Endothelial cell of umbilical vein (primary cell): ENCODE data around the gene NAGPA. TPM values are rescaled to one million over a fixed set of nuclear protein-coding genes. Genes with fewer than 3 reads are reported as not detected.

Source experiments
- BruUV-seq: library from RNA; stranded (reverse); fragments of 400-500 nt; replicated peaks from 2 replicates; lab custom pipeline; 2021; lab: Mats Ljungman, UMichigan
- CTCF ChIA-PET: fragments of 300-600, 350-600 bp; sonication (Branson Sonifier 250); formaldehyde crosslinking; loops from one replicate; lab custom pipeline; 2021; ENCODE audit warnings: antibody characterized with exemption, inconsistent platforms; lab: Charles Lee
- POLR2A ChIA-PET: fragments of 300-600, 350-600 bp; sonication (Branson Sonifier 250); formaldehyde crosslinking; loops from one replicate; lab custom pipeline; 2021; ENCODE audit warnings: antibody characterized with exemption, inconsistent platforms; lab: Charles Lee
- DNase-seq: peaks from one replicate; pipeline ENCODE4 v3.0.0-alpha.2; 2011; ENCODE audit warnings: low read depth, low spot score
- FAIRE-seq: peaks from 2 replicates; lab custom pipeline; 2011; peaks lifted over from hg19 to GRCh38; lab: Jason Lieb, UNC
- H2AFZ ChIP-seq: 2 replicates; pipeline ENCODE4 v1.6.0; 2012; ENCODE audit warnings: low read depth, low read length, control low read depth, inconsistent platforms
- H3K27ac ChIP-seq: 2 replicates; pipeline ENCODE4 v1.5.1; 2011; ENCODE audit warnings: low read depth, mild to moderate bottlenecking, control low read depth, low read length, moderate library complexity; ENCODE audit not compliant: insufficient read depth
- H3K27me3 ChIP-seq, 2 experiments: 2 replicates each; pipeline versions ENCODE4 v1.6.0 to v1.6.1; 2011; ENCODE audit warnings: low read length in 2 of 2, mixed read lengths in 1 of 2; ENCODE audit not compliant: control insufficient read depth in 2 of 2, insufficient read depth in 2 of 2
- H3K36me3 ChIP-seq, 2 experiments: 2 replicates in 1 of 2; 3 replicates in 1 of 2; pipeline ENCODE4 v1.5.1; 2011; ENCODE audit warnings: low read length in 2 of 2, mild to moderate bottlenecking in 1 of 2, moderate library complexity in 1 of 2; ENCODE audit not compliant: control insufficient read depth in 2 of 2, insufficient read depth in 2 of 2; ENCODE audit errors: extremely low read depth in 1 of 2
- H3K4me1 ChIP-seq: 3 replicates; pipeline ENCODE4 v1.5.1; 2011; ENCODE audit warnings: mild to moderate bottlenecking, low read length; ENCODE audit not compliant: control insufficient read depth, insufficient read depth; ENCODE audit errors: extremely low read depth
- H3K4me2 ChIP-seq: 2 replicates; pipeline ENCODE4 v1.6.1; 2011; ENCODE audit warnings: low read length, control low read depth, mixed read lengths; ENCODE audit not compliant: insufficient read depth
- H3K4me3 ChIP-seq, 3 experiments: fragments of 200-600 bp in 1 of 3; sonication (generic), shearing (Covaris generic) in 1 of 3; replicated peaks in 1 of 3; 2 replicates each; pipeline ENCODE4 v1.5.1; 2011 to 2016; ENCODE audit warnings: control low read depth in 3 of 3, low read length in 3 of 3, mild to moderate bottlenecking in 2 of 3, inconsistent platforms in 1 of 3, low read depth in 1 of 3, moderate library complexity in 1 of 3; ENCODE audit not compliant: insufficient read depth in 1 of 3
- H3K79me2 ChIP-seq: 2 replicates; pipeline ENCODE4 v1.6.0; 2012; ENCODE audit warnings: low read length, inconsistent platforms; ENCODE audit not compliant: control insufficient read depth, insufficient read depth
- H3K9ac ChIP-seq: replicated peaks from 2 replicates; pipeline ENCODE3; 2011; ENCODE audit warnings: low read length, control low read depth; ENCODE audit not compliant: insufficient read depth; ENCODE audit errors: extremely low read depth
- H3K9me1 ChIP-seq: replicated peaks from 3 replicates; pipeline ENCODE4 v1.6.0; 2011; ENCODE audit warnings: mild to moderate bottlenecking, low read length; ENCODE audit not compliant: control insufficient read depth, insufficient read depth; ENCODE audit errors: extremely low read depth
- H3K9me3 ChIP-seq: replicated peaks from 2 replicates; pipeline ENCODE4 v1.5.1; 2012; ENCODE audit warnings: low read length, inconsistent platforms; ENCODE audit not compliant: control insufficient read depth, insufficient read depth
- H4K20me1 ChIP-seq: replicated peaks from 2 replicates; pipeline ENCODE3; 2011; ENCODE audit warnings: mild to moderate bottlenecking, low read length; ENCODE audit not compliant: control insufficient read depth, insufficient read depth; ENCODE audit errors: extremely low read depth
- EZH2 ChIP-seq: IDR thresholded peaks from 2 replicates; pipeline ENCODE4 v1.6.1; 2012; ENCODE audit warnings: borderline replicate concordance, low read depth, mild to moderate bottlenecking, moderate library complexity, low read length, inconsistent platforms; ENCODE audit not compliant: severe bottlenecking
- FOS ChIP-seq: IDR thresholded peaks from 2 replicates; pipeline ENCODE4 v1.6.1; 2011; ENCODE audit warnings: mild to moderate bottlenecking, low read length, moderate library complexity, borderline replicate concordance; ENCODE audit not compliant: insufficient read depth
- GATA2 ChIP-seq: IDR thresholded peaks from 2 replicates; pipeline ENCODE4 v1.7.0; 2011; ENCODE audit warnings: low read depth, mild to moderate bottlenecking, moderate library complexity, mixed read lengths, low read length; ENCODE audit not compliant: insufficient read length, insufficient read depth
- POLR2A ChIP-seq: IDR thresholded peaks from 2 replicates; pipeline ENCODE4 v1.6.1; 2012; ENCODE audit warnings: low read depth, mild to moderate bottlenecking, control low read depth, low read length
- POLR2AphosphoS5 ChIP-seq: IDR thresholded peaks from 2 replicates; pipeline ENCODE4 v1.6.1; 2012; ENCODE audit warnings: low read depth, mild to moderate bottlenecking, control low read depth, low read length, moderate library complexity; ENCODE audit not compliant: insufficient read depth
- dilution Hi-C: fragments of 300-500 bp; cut with MboI; formaldehyde crosslinking; loops from one replicate; pipeline ENCODE4 v1.15.0; 2019; ENCODE audit warnings: low sequenced_read_pairs; ENCODE audit not compliant: extremely low pct_ligation_motif_present
- intact Hi-C: fragments of 100-400 bp; cut with micrococcal nuclease; formaldehyde crosslinking; loops from one replicate; pipeline ENCODE4 v1.10.0; 2022
- polyA plus RNA-seq, 4 experiments: library from polyadenylated mRNA; depleted of rRNA in 3 of 4; stranded (reverse) in 3 of 4; unstranded in 1 of 4; fragments of >200 nt; gene quantifications; 2 replicates each; pipeline versions ENCODE4 v1.2.1 to v1.2.3, GENCODE V29; 2011 to 2012; ENCODE audit warnings: missing spikeins in 1 of 4
- total RNA-seq: library from RNA; stranded (reverse); gene quantifications from 2 replicates; pipeline ENCODE4 v1.2.3, GENCODE V29; 2021

NAGPA gene
- total and polyA plus RNA-seq, 2 donors (not counting 3 experiments of a cell fraction or from before 2014, with no cell fraction given): 29.6 to 29.9 TPM

DNA sequence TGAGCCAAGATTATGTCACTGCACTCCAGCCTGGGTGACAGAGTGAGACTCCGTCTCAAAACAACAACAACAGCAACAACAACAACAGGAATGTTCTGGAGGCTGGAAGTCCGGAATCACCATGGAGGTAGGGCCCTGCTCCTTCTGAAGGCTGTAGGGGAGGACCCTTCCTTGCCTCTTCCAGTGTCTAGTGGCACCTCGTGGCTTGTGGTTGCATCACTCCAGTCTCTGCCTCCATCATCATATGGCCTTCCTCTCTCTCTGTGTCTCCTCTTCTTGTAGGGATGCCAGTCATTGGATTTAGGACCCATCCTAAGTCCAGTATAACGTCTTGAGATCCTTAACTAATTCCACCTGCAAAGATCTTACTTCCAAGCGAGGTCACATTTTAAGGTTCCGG lies 14.0 kb downstream of the NAGPA start:
- H3K36me3 ChIP-seq: no peaks in the 10 kb centered on the region
- H3K4me1 ChIP-seq: no peaks in the 10 kb centered on the region
- no peaks in the 10 kb centered on the region for H3K9me1 ChIP-seq
- DNase-seq (no peak), FAIRE-seq (no peak)
- POLR2A ChIA-PET: interaction anchor here (0.6 kb wide), 1 partner anchor 15 kb away, joined by 5 read pairs; no protein-coding TSS in a partner anchor
- intact Hi-C loops (no loop called here), dilution Hi-C loops (no loop called here)
- H3K79me2 ChIP-seq: no peaks in the 10 kb centered on the region
- no peak overlapping the region for H3K27ac ChIP-seq
- TF ChIP-seq FOS (no peak), EZH2 (no peak), POLR2A (no peak), GATA2 (no peak)
- H2AFZ ChIP-seq: no peak overlapping the region
- H3K9me3 ChIP-seq: no peaks in the 10 kb centered on the region
- H4K20me1 ChIP-seq: no peaks in the 10 kb centered on the region
- H3K9ac ChIP-seq: no peak overlapping the region
- CTCF ChIA-PET: no interaction called here
- no TSS peak for BruUV-seq
- no peak overlapping the region for H3K4me2 ChIP-seq
- no peak overlapping the region for H3K4me3 ChIP-seq
- H3K27me3 ChIP-seq: no peaks in the 10 kb centered on the region

DNA sequence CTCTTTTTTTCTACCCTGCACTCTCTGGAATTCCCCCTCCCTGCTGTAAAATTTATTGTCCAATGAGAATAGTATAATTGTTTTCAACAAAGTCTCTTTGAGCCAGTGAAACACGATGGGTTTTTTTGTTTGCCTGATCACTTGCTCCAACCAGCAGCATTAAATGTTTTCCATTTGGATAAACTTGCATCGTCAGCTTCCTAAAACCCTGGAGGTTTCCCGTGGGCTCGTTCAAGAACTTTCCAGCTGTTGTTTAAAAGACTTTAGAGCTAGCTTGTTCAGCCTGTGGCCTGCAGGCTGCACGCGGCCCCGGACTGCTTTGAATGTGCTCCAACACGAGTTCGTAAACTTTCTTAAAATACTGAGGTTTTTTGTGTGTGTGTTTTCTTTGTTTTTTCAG lies 14.9 kb downstream of the NAGPA start:
- ChIA-PET POLR2A (no interaction called here), CTCF (interaction anchor here (1.2 kb wide), 1 partner anchor 8 kb away, joined by 3 read pairs; no protein-coding TSS in a partner anchor)
- no peaks in the 10 kb centered on the region for H3K9me1 ChIP-seq
- no peak overlapping the region for H3K4me3 ChIP-seq
- H4K20me1 ChIP-seq: no peaks in the 10 kb centered on the region
- H2AFZ ChIP-seq: no peak overlapping the region
- no peak for TF ChIP-seq POLR2AphosphoS5
- no peak for TF ChIP-seq GATA2
- H3K4me2 ChIP-seq: no peak overlapping the region
- no peak for FAIRE-seq
- H3K9me3 ChIP-seq: no peaks in the 10 kb centered on the region
- H3K27ac ChIP-seq: no peak overlapping the region
- H3K4me1 ChIP-seq: no peaks in the 10 kb centered on the region
- intact Hi-C loops: no loop called here
- no peak overlapping the region for H3K9ac ChIP-seq
- BruUV-seq: no TSS peak
- H3K79me2 ChIP-seq: no peaks in the 10 kb centered on the region
- no peaks in the 10 kb centered on the region for H3K36me3 ChIP-seq
- dilution Hi-C loops: no loop called here
- no peak for DNase-seq
- no peaks in the 10 kb centered on the region for H3K27me3 ChIP-seq
